ENCODE results near the gene CEP72.
"Not testable (repeated sequence)": the region's sequence is repeated elsewhere in the genome, so short reads cannot be mapped to it uniquely, and the experiment has no call there.

CEP72 gene

DNA sequence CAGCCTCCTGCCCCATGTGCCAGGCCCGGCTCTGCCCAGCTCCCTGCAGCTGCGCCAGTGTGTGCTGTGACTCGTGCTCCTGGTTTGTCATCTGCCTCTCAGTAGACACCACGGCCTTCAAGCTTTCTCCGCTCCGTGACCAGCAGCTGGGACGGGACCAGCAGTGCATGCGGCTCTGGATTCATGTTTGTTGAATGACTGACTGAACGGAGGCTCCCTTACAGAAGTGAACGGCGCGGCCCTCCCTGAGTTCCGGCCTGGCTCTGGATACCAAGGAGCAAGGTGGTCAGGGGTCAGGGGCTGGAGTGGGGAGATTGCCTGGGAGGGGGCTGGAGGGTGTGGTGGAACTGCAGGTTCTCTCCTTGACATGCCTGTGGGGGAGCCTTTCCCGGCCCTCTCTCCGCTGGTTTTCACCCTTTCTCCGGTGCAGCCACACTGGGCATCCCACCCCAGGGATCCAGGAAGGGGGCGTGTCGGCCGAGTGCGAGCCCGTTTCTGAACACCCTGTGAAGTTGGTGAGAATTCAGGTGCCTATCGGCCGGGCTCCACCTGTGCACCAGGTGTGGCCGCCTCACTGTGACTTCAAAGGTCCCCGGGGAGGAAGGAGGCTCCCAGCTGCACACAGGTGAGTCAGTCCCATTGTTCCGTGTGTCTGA, 11.1 kb upstream of the CEP72 start:
- peak; percentile 79 for DNase-seq

DNA sequence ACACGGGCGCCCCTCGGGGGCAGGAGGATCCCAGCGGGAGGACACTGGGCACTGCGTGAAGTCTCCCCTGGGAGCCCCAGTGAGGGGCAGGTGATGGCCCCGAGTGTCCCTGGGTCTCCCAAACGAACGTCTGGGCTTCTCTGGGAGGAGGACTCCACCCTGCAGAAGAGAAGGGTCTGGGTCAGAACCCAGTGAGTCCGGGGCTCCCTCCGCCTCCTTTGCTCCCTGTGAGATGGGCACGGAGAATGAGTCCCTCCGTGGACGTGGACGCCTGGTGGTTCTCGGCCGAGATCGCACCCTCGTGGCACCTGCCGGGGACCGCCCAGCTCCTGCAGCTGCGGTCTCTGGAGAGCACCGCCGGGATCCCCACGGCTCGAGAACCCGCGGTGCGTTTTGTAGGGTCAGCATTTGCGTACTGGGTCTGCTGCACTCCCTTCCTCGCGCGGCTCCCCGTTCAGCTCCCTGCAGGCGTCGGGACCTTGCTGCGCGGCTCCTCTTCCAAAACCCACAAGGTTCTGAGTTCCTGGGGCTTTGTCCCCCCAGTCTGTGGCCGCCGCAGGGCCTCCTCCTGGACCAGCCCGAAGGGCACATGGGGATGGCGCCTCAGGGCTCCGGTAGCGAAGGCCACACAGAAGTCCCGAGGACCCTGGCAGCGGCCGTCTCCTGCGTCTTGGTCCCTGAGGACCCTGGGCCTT, 10.2 kb upstream of the CEP72 start:
- DNase-seq, result no peak

- no peak for DNase-seq
These were observed 9.6 kb upstream of the CEP72 start for GRCh38 chr5:602466-603035.

GRCh38 chr5:603081-603998, 8.8 kb upstream of the CEP72 start:
- DNase-seq, result no peak

- no peak for DNase-seq
These were observed 7.7 kb upstream of the CEP72 start for GRCh38 chr5:604391-604831.

- not testable (repeated sequence) for DNase-seq
These were observed 7.0 kb upstream of the CEP72 start for GRCh38 chr5:605090-605489.

DNA sequence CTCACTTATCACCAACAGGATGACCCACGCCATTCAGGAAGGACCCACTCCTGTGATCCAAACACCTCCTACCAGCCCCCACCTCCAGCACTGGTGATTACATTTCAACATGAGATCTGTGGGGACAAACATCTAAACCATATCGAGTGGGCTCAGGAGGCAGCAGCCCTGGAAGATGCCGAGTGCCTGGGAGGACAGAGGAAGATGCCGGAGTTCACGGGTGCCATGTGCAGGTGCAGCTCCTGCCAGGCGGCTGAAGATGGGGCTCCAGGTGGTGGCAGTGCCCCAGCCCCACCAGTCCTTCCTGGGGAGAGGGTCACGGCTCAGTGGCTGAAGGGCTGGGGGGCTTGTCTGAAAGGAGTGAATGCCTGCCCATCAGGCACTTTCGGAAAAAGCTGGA, 6.1 kb upstream of the CEP72 start:
- no peak for DNase-seq

GRCh38 chr5:606526-607399, 5.4 kb upstream of the CEP72 start:
- no peak for DNase-seq

DNA sequence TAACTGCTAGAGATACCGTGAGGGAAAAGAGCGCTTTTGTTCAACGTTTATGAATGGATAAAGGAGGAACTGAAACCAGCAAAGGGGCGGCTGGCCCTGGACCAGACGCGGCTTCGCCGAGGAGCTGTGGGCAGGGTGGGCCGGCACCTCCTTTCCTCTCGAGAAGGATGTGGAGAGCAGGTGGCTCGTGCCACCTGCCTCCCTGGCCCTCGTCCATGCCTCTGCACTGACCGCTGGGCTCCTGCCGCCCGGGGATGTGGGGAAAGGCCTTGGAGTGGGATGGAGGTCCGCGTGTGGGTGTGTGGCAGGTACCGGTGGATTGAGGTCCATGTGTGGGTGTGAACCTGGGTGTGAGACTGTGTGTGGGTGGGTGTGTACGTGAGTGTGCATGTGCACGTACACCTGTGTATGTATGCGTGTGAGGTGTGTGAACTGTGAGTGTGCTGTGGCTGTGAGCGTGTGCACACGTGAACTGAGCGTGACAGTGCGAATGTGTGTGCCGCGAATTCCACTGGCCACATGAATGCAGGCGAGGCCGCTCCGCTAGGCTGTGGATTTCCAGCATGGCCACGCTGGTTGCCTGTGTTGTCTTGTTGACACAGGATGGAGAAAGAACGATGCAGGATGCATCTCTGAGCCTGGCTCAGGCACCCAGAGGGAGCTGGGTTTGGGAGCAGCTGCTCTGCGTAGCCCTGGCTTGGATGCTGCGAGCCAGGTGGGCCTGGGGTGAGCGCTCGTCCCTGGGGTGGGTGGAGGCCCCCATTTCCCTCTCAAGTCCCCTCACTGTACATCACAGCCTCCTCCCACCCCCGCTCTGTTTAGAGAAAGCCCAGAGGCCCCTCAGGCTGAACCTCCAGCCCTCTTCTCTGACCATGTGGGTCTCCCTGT, 4.4 kb upstream of the CEP72 start:
- DNase-seq, result no peak

- no peak for DNase-seq
These were observed 3.4 kb upstream of the CEP72 start for GRCh38 chr5:608429-609370.

DNA sequence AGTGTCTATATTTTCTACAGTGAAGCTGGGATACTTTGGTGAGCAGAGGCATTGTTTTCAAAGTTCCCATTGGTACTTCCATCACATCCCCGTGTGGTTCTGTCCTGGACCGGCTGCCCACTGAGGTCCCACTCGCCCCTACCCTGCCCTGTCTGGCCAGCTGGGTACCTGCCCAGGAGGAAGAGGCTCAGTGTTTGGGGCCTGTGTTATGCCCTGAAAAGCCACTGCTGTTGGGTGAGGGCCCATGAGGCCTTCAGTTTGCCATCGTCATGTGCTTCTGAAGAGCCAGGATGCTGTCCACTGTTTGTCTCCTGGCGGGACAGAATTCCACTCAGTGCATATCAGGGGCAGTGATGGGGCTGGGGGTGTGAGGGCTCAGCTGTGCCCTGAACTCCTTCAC, 2.6 kb upstream of the CEP72 start:
- no peak for DNase-seq

GRCh38 chr5:610011-610743, 2.0 kb upstream of the CEP72 start:
- DNase-seq, result no peak

DNA sequence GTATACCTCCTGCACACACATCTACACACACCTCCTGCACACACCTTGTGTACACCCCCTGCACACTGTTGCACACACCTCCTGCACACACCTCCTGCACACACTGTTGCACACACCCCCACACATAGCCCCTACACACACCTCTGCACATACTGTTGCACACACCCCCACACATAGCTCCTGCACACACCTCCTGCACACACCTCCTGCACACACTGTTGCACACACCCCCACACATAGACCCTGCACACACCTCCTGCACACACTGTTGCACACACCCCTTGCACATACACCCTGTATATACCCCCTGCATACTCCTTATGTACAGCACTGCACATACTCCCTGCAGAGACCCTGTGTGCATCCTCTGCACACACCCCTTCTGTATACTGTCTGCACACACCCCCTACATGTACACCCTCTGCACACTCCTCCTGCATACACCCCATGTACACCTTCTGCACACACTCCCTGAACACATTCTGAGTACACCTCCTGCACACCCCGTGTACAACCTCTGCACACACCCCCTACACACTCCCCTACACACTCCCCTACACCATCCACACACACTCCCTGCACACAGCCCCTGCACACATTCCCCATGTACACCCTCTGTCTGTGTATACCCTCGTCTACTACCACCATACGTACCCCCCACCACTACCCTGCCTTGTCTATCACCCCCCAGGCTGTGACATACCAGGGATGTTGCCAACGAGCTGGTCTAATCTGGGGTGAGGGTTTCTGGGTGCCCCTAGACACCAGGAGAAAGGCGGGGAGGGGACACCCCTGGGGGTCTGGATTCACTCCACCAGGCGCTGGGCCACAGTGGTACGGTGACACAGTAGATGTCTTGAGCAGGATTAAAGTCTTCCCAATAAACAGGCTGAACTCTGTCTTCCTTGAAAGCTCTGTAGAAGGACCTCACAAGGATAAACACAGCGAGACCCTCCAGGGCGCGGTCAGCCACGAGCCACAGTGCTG, 1.1 kb upstream of the CEP72 start:
- DNase-seq, result no peak

DNA sequence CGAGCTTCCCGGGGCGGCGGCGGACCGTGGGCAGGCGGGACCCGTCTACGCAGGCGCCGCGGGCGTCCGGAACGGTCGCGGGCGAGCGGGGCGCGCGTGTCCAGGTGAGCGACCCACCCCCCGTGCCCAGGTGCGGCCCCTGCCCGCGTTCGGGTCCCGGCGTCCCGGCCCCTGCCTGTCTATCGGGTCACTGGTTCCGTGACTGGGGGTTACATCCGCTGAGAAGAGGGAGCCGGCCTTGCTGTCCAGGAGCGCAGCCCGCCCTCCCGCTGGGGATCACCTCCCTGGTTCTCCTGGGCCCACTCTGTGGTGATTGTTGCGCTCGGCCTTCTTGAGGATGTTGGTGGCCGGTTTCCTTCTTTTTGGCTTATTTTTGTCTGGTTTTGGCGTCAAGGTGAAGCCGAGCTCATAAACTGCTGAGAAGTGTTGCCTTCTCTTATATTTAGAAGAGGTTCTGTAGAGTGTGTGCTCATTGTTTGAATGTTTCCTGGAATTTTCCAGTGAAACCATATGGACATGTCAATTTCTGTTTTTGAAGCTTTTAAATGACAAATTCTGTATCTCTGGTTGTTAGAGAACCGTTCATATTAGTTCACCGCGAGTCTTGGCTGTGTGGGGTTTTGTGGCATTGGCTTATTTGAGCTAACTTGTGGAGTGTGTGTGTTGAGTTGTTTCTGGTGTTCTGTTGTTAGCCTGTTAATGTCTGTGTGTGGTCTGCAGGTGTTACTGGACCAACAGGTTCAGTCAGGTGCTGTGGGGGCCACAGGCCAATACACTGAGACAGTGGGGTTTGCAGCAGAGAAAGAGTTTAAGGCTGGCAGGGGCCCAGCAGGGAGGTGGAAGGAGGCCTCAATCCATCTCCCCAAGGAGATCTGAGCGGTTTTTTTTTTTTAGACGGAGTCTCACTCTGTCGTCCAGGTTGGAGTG, 621 bp downstream of the CEP72 start:
- no peak for DNase-seq

GRCh38 chr5:616484-617039, 4.4 kb downstream of the CEP72 start:
- DNase-seq, result no peak

DNA sequence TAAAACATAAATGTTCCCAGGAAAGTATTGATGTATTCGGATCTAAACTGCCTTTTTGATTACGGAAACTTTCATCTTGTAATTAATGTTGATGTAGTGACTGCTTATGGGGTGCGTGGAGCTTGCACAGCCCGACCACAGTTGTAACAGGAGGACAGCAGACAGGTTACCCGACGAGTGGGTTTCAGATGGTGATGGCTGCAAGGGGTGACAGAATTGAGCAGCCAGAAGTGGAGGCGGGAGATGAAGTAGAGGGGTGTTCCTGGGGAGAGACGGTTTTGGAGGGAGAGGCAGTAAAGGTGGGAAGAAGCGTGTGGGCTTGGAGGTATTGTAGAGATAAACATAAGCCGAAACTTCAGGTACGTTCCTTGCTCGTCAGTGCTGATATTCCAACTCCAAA, 5.8 kb downstream of the CEP72 start:
- no peak for DNase-seq

DNA sequence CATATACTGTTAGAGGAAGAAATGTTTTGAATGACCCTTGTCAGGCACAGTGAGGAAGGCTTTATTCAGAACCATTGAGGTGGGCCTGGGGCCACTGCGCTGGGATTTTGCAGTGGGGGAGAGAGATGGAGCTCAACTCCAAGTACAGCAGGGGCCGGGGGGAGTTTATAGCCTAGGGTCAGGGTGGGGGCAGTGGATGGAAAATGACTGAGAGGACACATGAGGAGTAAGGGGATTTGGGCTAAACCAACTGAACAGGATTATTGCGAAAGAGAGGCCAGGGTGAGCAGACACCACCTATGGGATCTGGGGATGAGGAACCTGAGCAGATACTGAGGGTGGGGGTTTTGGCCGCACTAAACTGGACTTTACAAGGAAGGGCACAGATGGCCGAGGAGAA, 6.3 kb downstream of the CEP72 start:
- DNase-seq, result no peak
